Trophoblast cell (in vitro differentiated cells and primary cell): ENCODE data around the gene CCDC9.

Source experiments
- DNase-seq, 2 donors: peaks; one replicate each; pipeline ENCODE4 v3.0.0-alpha.2; 2016
- H2AFZ ChIP-seq: 2 replicates; pipeline ENCODE4 v1.6.1; 2013; ENCODE audit warnings: low read length, moderate library complexity, mild to moderate bottlenecking; ENCODE audit not compliant: insufficient read depth, poor library complexity
- H2AK5ac ChIP-seq: 2 replicates; pipeline ENCODE4 v1.6.1; 2013; ENCODE audit warnings: mild to moderate bottlenecking, low read length
- H2BK120ac ChIP-seq: 2 replicates; pipeline ENCODE4 v1.6.1; 2013; ENCODE audit warnings: low read length, mild to moderate bottlenecking, moderate library complexity; ENCODE audit not compliant: insufficient read depth, poor library complexity
- H2BK12ac ChIP-seq: 2 replicates; pipeline ENCODE4 v1.6.1; 2013; ENCODE audit warnings: mild to moderate bottlenecking, low read length, moderate library complexity
- H2BK5ac ChIP-seq: 2 replicates; pipeline ENCODE4 v1.6.1; 2013; ENCODE audit warnings: low read length, low read depth, moderate library complexity, mild to moderate bottlenecking; ENCODE audit not compliant: poor library complexity
- H3K14ac ChIP-seq: 2 replicates; pipeline ENCODE4 v1.6.1; 2013; ENCODE audit warnings: mild to moderate bottlenecking, low read length
- H3K18ac ChIP-seq: 2 replicates; pipeline ENCODE4 v1.6.1; 2013; ENCODE audit warnings: mild to moderate bottlenecking, low read length
- H3K23ac ChIP-seq: 2 replicates; pipeline ENCODE4 v1.6.1; 2013; ENCODE audit warnings: low read length
- H3K27ac ChIP-seq: 2 replicates; pipeline ENCODE4 v1.5.1; 2013; ENCODE audit warnings: low read depth, mild to moderate bottlenecking, inconsistent platforms, low read length, moderate library complexity
- H3K27me3 ChIP-seq: 2 replicates; pipeline ENCODE4 v1.6.1; 2013; ENCODE audit warnings: inconsistent platforms, mild to moderate bottlenecking, low read length, moderate library complexity; ENCODE audit not compliant: insufficient read depth
- H3K36me3 ChIP-seq, 2 experiments: 1 replicate in 1 of 2; 2 replicates in 1 of 2; pipeline ENCODE4 v1.6.1; 2013; ENCODE audit warnings: low read length in 2 of 2, mild to moderate bottlenecking in 2 of 2, moderate library complexity in 1 of 2; ENCODE audit not compliant: insufficient read depth in 2 of 2, control insufficient read depth in 1 of 2
- H3K4ac ChIP-seq: 2 replicates; pipeline ENCODE4 v1.6.1; 2013; ENCODE audit warnings: low read depth, mild to moderate bottlenecking, low read length, moderate library complexity
- H3K4me1 ChIP-seq, 2 experiments: 1 replicate in 1 of 2; 2 replicates in 1 of 2; pipeline ENCODE4 v1.6.1; 2013; ENCODE audit warnings: low read length in 2 of 2, mild to moderate bottlenecking in 2 of 2, moderate library complexity in 1 of 2; ENCODE audit not compliant: insufficient read depth in 2 of 2, control insufficient read depth in 1 of 2
- H3K4me2 ChIP-seq: 2 replicates; pipeline ENCODE4 v1.6.1; 2013; ENCODE audit warnings: inconsistent platforms, mild to moderate bottlenecking, low read length, moderate library complexity
- H3K4me3 ChIP-seq: 2 replicates; pipeline ENCODE4 v1.5.1; 2013; ENCODE audit warnings: mild to moderate bottlenecking, low read depth, low read length, inconsistent platforms
- H3K79me1 ChIP-seq: one replicate; pipeline ENCODE4 v1.6.1; 2013; ENCODE audit warnings: low read length
- H3K79me2 ChIP-seq: 2 replicates; pipeline ENCODE4 v1.6.1; 2013; ENCODE audit warnings: low read length, mild to moderate bottlenecking; ENCODE audit not compliant: control insufficient read depth, insufficient read depth, poor library complexity
- H3K9ac ChIP-seq: 2 replicates; pipeline ENCODE4 v1.6.1; 2013; ENCODE audit warnings: mild to moderate bottlenecking, low read length
- H3K9me3 ChIP-seq: 2 replicates; pipeline ENCODE4 v1.6.1; 2013; ENCODE audit warnings: low read depth, mild to moderate bottlenecking, control low read depth, inconsistent platforms, low read length; ENCODE audit not compliant: insufficient read depth
- H4K12ac ChIP-seq: 2 replicates; pipeline ENCODE4 v1.6.1; 2013; ENCODE audit warnings: low read depth, mild to moderate bottlenecking, low read length, moderate library complexity
- H4K8ac ChIP-seq: 2 replicates; pipeline ENCODE4 v1.6.1; 2013; ENCODE audit warnings: low read depth, mild to moderate bottlenecking, low read length, moderate library complexity
- H4K91ac ChIP-seq: one replicate; pipeline ENCODE4 v1.6.1; 2013; ENCODE audit warnings: low read depth, mild to moderate bottlenecking, low read length, moderate library complexity
- WGBS: extraction: QIAGEN DNeasy Blood & Tissue Kit; methylation state at CpG from one replicate; pipeline ENCODE4 v1.1.7; 2013; ENCODE audit warnings: missing lambda C conversion rate; ENCODE audit not compliant: insufficient read length, insufficient coverage; ENCODE audit errors: extremely low coverage; 5-methylcytosine and 5-hydroxymethylcytosine counted together

Gene CCDC9

DNA sequence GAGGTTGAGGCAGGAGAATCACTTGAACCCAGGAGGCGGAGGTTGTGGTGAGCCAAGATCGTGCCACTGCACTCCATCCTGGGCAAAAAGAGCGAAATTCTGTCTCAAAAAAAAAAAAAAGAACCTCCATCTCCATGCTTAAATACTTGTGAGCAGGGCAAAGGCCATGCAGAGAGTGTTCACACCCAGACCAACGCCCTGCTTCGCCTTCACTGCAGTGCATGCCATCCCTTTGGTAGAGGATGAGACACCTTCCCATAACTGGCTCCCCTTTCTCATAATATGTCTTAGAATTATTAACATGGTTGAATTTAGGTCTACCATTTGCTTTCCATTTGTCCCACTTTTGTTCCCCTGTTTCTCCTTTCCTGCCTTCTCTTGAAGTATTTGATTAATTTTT lies 40.7 kb upstream of the CCDC9 start:
- H3K14ac ChIP-seq: no peak overlapping the region
- H4K12ac ChIP-seq: no peak overlapping the region
- H3K18ac ChIP-seq: no peak overlapping the region
- no peaks in the 10 kb centered on the region for H3K4me1 ChIP-seq
- H3K4ac ChIP-seq: no peak overlapping the region
- H3K79me1 ChIP-seq: no peaks in the 10 kb centered on the region
- H3K36me3 ChIP-seq: peaks cover 12% of the 10 kb centered on the region in 2 experiments
- H3K27me3 ChIP-seq: no peaks in the 10 kb centered on the region
- H3K4me2 ChIP-seq: no peak overlapping the region
- no peak overlapping the region for H4K8ac ChIP-seq
- H3K4me3 ChIP-seq: no peak overlapping the region
- no peak overlapping the region for H3K27ac ChIP-seq
- no peak overlapping the region for H2BK5ac ChIP-seq
- H4K91ac ChIP-seq: no peak overlapping the region
- H2AFZ ChIP-seq: no peak overlapping the region
- no CpG with 5 or more reads among the region's 5 CpGs for WGBS
- H3K23ac ChIP-seq: no peak overlapping the region
- no peaks in the 10 kb centered on the region for H3K9me3 ChIP-seq
- H2AK5ac ChIP-seq: no peak overlapping the region
- no peaks in the 10 kb centered on the region for H3K79me2 ChIP-seq
- no peak for DNase-seq
- no peak overlapping the region for H3K9ac ChIP-seq
- H2BK120ac ChIP-seq: no peak overlapping the region
- no peak overlapping the region for H2BK12ac ChIP-seq

- Histone ChIP-seq H3K36me3 (peaks cover 25 to 26% of the 10 kb centered on the region in 2 experiments), H4K91ac (no peak overlapping the region), H2AK5ac (no peak overlapping the region), H3K27ac (no peak overlapping the region), H3K4me1 (peaks cover 0 to 3% of the 10 kb centered on the region in 2 experiments), H3K27me3 (no peaks in the 10 kb centered on the region), H3K79me1 (peaks cover 1% of the 10 kb centered on the region), H3K9me3 (no peaks in the 10 kb centered on the region), H2AFZ (no peak overlapping the region), H2BK120ac (no peak overlapping the region), H2BK12ac (no peak overlapping the region), H3K79me2 (no peaks in the 10 kb centered on the region), H3K14ac (no peak overlapping the region), H3K9ac (no peak overlapping the region), H3K4me2 (no peak overlapping the region), H3K4me3 (no peak overlapping the region), H4K8ac (no peak overlapping the region), H3K18ac (no peak overlapping the region), H2BK5ac (no peak overlapping the region), H4K12ac (no peak overlapping the region), H3K4ac (no peak overlapping the region), H3K23ac (no peak overlapping the region)
- no CpG with 5 or more reads among the region's 33 CpGs for WGBS
- no peak for DNase-seq
Observed at GRCh38 chr19:47221080-47221841, 35.1 kb upstream of the CCDC9 start.

GRCh38 chr19:47221890-47222289 lies 34.4 kb upstream of the CCDC9 start:
- Histone ChIP-seq H3K14ac (no peak overlapping the region), H3K4me3 (no peak overlapping the region), H3K23ac (no peak overlapping the region), H4K91ac (no peak overlapping the region), H2BK12ac (no peak overlapping the region), H3K27ac (no peak overlapping the region), H2BK120ac (no peak overlapping the region), H2BK5ac (no peak overlapping the region), H3K4me2 (no peak overlapping the region), H3K79me1 (peaks cover 8% of the 10 kb centered on the region), H3K18ac (no peak overlapping the region), H3K4ac (no peak overlapping the region), H3K9ac (no peak overlapping the region), H3K79me2 (peaks cover 4% of the 10 kb centered on the region), H4K8ac (no peak overlapping the region), H3K36me3 (peaks cover 25 to 26% of the 10 kb centered on the region in 2 experiments), H3K4me1 (peaks cover 5 to 9% of the 10 kb centered on the region in 2 experiments), H2AK5ac (no peak overlapping the region), H3K9me3 (no peaks in the 10 kb centered on the region), H4K12ac (no peak overlapping the region), H2AFZ (no peak overlapping the region), H3K27me3 (no peaks in the 10 kb centered on the region)
- no CpG with 5 or more reads among the region's 11 CpGs for WGBS
- no peak for DNase-seq

GRCh38 chr19:47225746-47226425 lies 30.4 kb upstream of the CCDC9 start:
- no peak overlapping the region for H3K23ac ChIP-seq
- no CpG with 5 or more reads among the region's 59 CpGs for WGBS
- H3K27me3 ChIP-seq: no peaks in the 10 kb centered on the region
- H2AK5ac ChIP-seq: no peak overlapping the region
- H4K12ac ChIP-seq: peak overlapping the region; percentile 47
- peak overlapping the region; percentile 96 for H4K91ac ChIP-seq
- peaks cover 36% of the 10 kb centered on the region for H3K79me1 ChIP-seq
- DNase-seq: peak; percentile 82 to 92
- peak overlapping the region; percentile 32 for H3K4me3 ChIP-seq
- peak overlapping the region; percentile 64 for H2BK5ac ChIP-seq
- H3K9ac ChIP-seq: peak overlapping the region; percentile 65
- peak overlapping the region; percentile 58 for H3K18ac ChIP-seq
- H4K8ac ChIP-seq: peak overlapping the region; percentile 73
- H2BK12ac ChIP-seq: peak overlapping the region; percentile 47
- H3K27ac ChIP-seq: peak overlapping the region; percentile 98
- peak overlapping the region; percentile 85 for H3K4me2 ChIP-seq
- H3K36me3 ChIP-seq: peaks cover 18 to 21% of the 10 kb centered on the region in 2 experiments
- H3K9me3 ChIP-seq: no peaks in the 10 kb centered on the region
- H3K4ac ChIP-seq: peak overlapping the region; percentile 53
- H3K79me2 ChIP-seq: peaks cover 16% of the 10 kb centered on the region
- peak overlapping the region; percentile 77 for H2BK120ac ChIP-seq
- peaks cover 17 to 32% of the 10 kb centered on the region in 2 experiments for H3K4me1 ChIP-seq
- H2AFZ ChIP-seq: peak overlapping the region; percentile 44
- H3K14ac ChIP-seq: peak overlapping the region; percentile 23
